Neural cell (in vitro differentiated cells): Measurements from ENCODE around the gene CRMP1. TPM values are rescaled to one million over a fixed set of nuclear protein-coding genes. Genes with fewer than 3 reads are reported as not detected.
A peak's percentile ranks its signal among the peaks of the same experiment; 100 is the strongest.

Source experiments
- H2AFZ ChIP-seq: fragments of 200-600, 300-800 bp; sonication (generic), shearing (Covaris generic); 2 replicates; pipeline ENCODE4 v1.6.0; 2014; ENCODE audit warnings: low read depth, mild to moderate bottlenecking, antibody characterized with exemption, low read length, moderate library complexity
- H3F3A ChIP-seq: fragments of 200-600 bp; shearing (Covaris generic); 2 replicates; pipeline ENCODE4 v1.6.1; 2016; ENCODE audit warnings: mild to moderate bottlenecking, moderate library complexity, mixed read lengths, antibody characterized with exemption, low read length; ENCODE audit not compliant: insufficient read depth, poor library complexity, severe bottlenecking
- H3K27ac ChIP-seq: fragments of 200-600, 300-800 bp; sonication (generic), shearing (Covaris generic); 2 replicates; pipeline ENCODE4 v1.5.1; 2014; ENCODE audit warnings: mild to moderate bottlenecking, low read length, moderate library complexity
- H3K27me3 ChIP-seq: fragments of 300-800, 200-600 bp; sonication (generic), shearing (Covaris generic); 2 replicates; pipeline ENCODE4 v1.6.0; 2014; ENCODE audit warnings: mild to moderate bottlenecking, low read depth, low read length, moderate library complexity; ENCODE audit not compliant: insufficient read depth
- H3K36me3 ChIP-seq: fragments of 300-800, 200-600 bp; sonication (generic), shearing (Covaris generic); 2 replicates; pipeline ENCODE4 v1.5.1; 2014; ENCODE audit warnings: mild to moderate bottlenecking, antibody characterized with exemption, low read length, moderate library complexity; ENCODE audit not compliant: insufficient read depth
- H3K4me2 ChIP-seq: fragments of 300-800, 200-600 bp; sonication (generic), shearing (Covaris generic); 2 replicates; pipeline ENCODE4 v1.6.0; 2014; ENCODE audit warnings: mild to moderate bottlenecking, low read length
- H3K4me3 ChIP-seq: fragments of 300-800, 200-600 bp; sonication (generic), shearing (Covaris generic); 2 replicates; pipeline ENCODE4 v1.5.1; 2014; ENCODE audit warnings: mild to moderate bottlenecking, low read length, moderate library complexity
- H3K79me2 ChIP-seq: fragments of 200-600 bp; shearing (Covaris generic); replicated peaks from 2 replicates; pipeline ENCODE4 v1.6.0; 2014; ENCODE audit warnings: mild to moderate bottlenecking, low read length, moderate library complexity; ENCODE audit not compliant: insufficient read depth
- H3K9ac ChIP-seq: fragments of 300-800, 200-600 bp; sonication (generic), shearing (Covaris generic); 2 replicates; pipeline ENCODE4 v1.6.1; 2016; ENCODE audit warnings: mild to moderate bottlenecking, low read length, mixed read lengths
- H3K9me2 ChIP-seq: fragments of 200-600 bp; shearing (Covaris generic); 2 replicates; pipeline ENCODE4 v1.6.1; 2016; ENCODE audit warnings: mild to moderate bottlenecking, low read length, mixed read lengths; ENCODE audit not compliant: insufficient read depth
- H3K9me3 ChIP-seq: fragments of 200-600, 300-800 bp; sonication (generic), shearing (Covaris generic); 2 replicates; pipeline ENCODE4 v1.6.1; 2016; ENCODE audit warnings: mild to moderate bottlenecking, mixed run types, low read length, moderate library complexity, mixed read lengths
- H4K20me1 ChIP-seq: fragments of 200-600 bp; shearing (Covaris generic); 2 replicates; pipeline ENCODE4 v1.6.1; 2016; ENCODE audit warnings: mild to moderate bottlenecking, mixed run types; ENCODE audit not compliant: insufficient read depth
- EP300 ChIP-seq: fragments of 450-650 bp; conservative IDR thresholded peaks from 2 replicates; pipeline ENCODE4 v1.6.1; 2014; ENCODE audit warnings: antibody characterized with exemption, mild to moderate bottlenecking, moderate library complexity; ENCODE audit not compliant: poor library complexity, severe bottlenecking
- EZH2 ChIP-seq: fragments of 200-600, 300-800 bp; shearing (Covaris generic), sonication (generic); IDR thresholded peaks from 2 replicates; pipeline ENCODE4 v1.6.1; 2014; ENCODE audit warnings: antibody characterized with exemption, low read length, borderline replicate concordance, mild to moderate bottlenecking; ENCODE audit not compliant: insufficient read depth, poor library complexity, severe bottlenecking
- MXI1 ChIP-seq: fragments of 450-650 bp; conservative IDR thresholded peaks from 2 replicates; pipeline ENCODE4 v1.6.1; 2014; ENCODE audit warnings: antibody characterized with exemption, mild to moderate bottlenecking; ENCODE audit not compliant: poor library complexity, severe bottlenecking
- POLR2AphosphoS5 ChIP-seq: IDR thresholded peaks from 2 replicates; pipeline ENCODE4 v1.6.1; 2012
- RAD21 ChIP-seq: fragments of 450-650 bp; conservative IDR thresholded peaks from 2 replicates; pipeline ENCODE4 v1.6.1; 2014; ENCODE audit warnings: antibody characterized with exemption, mild to moderate bottlenecking, moderate library complexity
- SMC3 ChIP-seq: fragments of 450-650 bp; conservative IDR thresholded peaks from 2 replicates; pipeline ENCODE4 v1.6.1; 2014; ENCODE audit warnings: antibody characterized with exemption, mild to moderate bottlenecking, moderate library complexity; ENCODE audit not compliant: poor library complexity
- TAF1 ChIP-seq: IDR thresholded peaks from 2 replicates; pipeline ENCODE4 v1.6.1; 2012; ENCODE audit warnings: low read depth
- polyA plus RNA-seq: library from polyadenylated mRNA; depleted of rRNA; stranded (reverse); fragments of >200 nt; gene quantifications from 2 replicates; pipeline ENCODE4 v1.2.3, GENCODE V29; 2014
- TF ChIP-seq, protein P1 (sequence below): IDR thresholded peaks from 2 replicates; pipeline ENCODE4 v1.6.1; 2012; ENCODE audit warnings: borderline replicate concordance
- TF ChIP-seq, protein P2 (sequence below): fragments of 450-650 bp; IDR thresholded peaks from 2 replicates; pipeline ENCODE4 v1.5.1; 2014; ENCODE audit warnings: antibody characterized with exemption, mild to moderate bottlenecking, moderate library complexity; ENCODE audit not compliant: poor library complexity, severe bottlenecking

The CRMP1 gene
- polyA plus RNA-seq, 1 donor from 2014 or later = 642 TPM

DNA sequence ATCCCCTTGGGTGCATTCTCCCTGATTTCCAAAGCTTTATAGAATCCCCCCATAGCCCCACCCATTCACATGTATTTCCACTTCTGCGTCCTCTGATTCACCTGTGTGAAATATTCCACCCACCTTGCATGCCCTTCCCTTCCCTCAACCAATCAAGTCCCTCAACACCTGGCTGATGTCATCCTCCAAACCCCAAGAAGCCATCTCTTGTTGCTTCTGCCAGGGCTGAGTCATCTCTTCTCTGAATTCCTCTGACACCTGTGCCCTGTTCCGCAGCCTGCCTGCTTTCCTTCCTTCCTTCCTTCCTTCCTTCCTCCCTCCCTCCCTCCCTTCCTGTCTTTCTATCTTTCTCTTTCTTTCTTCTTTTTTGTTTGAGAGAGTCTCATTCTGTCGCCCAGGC is 9.9 kb downstream of the CRMP1 start:
- Histone ChIP-seq H3K4me2 (no peak overlapping the region), H3K27ac (no peak overlapping the region), H2AFZ (no peak overlapping the region), H3F3A (peaks cover 3% of the 10 kb centered on the region), H3K9me2 (no peaks in the 10 kb centered on the region), H4K20me1 (peaks cover 58% of the 10 kb centered on the region), H3K9ac (no peak overlapping the region), H3K36me3 (no peaks in the 10 kb centered on the region), H3K9me3 (no peaks in the 10 kb centered on the region), H3K4me3 (no peak overlapping the region), H3K27me3 (no peaks in the 10 kb centered on the region), H3K79me2 (peaks cover 99% of the 10 kb centered on the region)
- no peak for TF ChIP-seq RAD21

DNA sequence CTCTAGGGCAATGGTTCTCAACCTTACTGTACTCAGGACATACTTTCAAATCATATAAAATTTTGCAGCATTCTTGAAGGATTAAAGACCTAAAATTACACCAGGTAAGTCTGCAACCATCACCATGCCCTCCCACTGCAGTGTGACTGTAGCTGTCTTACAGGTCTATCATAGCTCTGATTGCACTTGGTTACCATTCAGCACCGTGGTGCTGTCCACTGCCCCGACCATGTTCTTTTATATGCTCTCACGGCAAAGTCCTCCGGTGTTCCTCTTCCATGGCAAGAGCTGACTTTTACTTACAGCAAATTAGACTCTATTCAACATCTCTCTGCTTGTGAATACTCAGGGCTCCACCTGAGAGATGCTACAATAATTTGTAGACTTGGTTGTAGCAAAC is 11.5 kb downstream of the CRMP1 start:
- H4K20me1 ChIP-seq = peaks cover 68% of the 10 kb centered on the region
- H3K79me2 ChIP-seq = peaks cover 98% of the 10 kb centered on the region
- H3K4me2 ChIP-seq = no peak overlapping the region

DNA sequence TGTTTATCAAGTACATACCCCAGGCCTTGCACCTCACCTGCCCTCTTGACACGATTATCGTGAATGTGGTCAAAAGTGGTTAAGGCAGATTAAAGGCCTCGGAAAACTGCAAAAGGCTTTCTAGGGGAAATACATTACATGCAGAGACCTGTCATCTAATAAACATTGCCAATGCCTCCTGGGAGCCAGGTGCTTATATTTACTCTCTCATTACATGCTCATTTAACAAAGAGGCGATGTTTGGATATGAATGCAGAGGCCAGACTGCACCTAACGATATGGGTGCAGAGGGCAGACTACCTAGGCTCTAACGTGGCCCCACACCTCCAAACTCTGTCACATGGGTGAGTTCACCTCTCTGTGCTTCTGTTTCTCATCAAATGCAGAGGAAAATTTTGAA is 14.5 kb downstream of the CRMP1 start:
- Histone ChIP-seq H3K27me3 (no peaks in the 10 kb centered on the region), H3K4me2 (no peak overlapping the region), H3F3A (peaks cover 6% of the 10 kb centered on the region), H2AFZ (no peak overlapping the region), H4K20me1 (peaks cover 76% of the 10 kb centered on the region), H3K9me3 (no peaks in the 10 kb centered on the region), H3K9me2 (no peaks in the 10 kb centered on the region), H3K4me3 (peak overlapping the region; percentile 57), H3K9ac (peak overlapping the region; percentile 36), H3K36me3 (no peaks in the 10 kb centered on the region), H3K27ac (peak overlapping the region; percentile 60), H3K79me2 (peaks cover 98% of the 10 kb centered on the region)
- no peak for TF ChIP-seq POLR2AphosphoS5
- TF ChIP-seq EZH2 = no peak
- TF ChIP-seq RAD21 = no peak
- TF ChIP-seq, protein P1, sequence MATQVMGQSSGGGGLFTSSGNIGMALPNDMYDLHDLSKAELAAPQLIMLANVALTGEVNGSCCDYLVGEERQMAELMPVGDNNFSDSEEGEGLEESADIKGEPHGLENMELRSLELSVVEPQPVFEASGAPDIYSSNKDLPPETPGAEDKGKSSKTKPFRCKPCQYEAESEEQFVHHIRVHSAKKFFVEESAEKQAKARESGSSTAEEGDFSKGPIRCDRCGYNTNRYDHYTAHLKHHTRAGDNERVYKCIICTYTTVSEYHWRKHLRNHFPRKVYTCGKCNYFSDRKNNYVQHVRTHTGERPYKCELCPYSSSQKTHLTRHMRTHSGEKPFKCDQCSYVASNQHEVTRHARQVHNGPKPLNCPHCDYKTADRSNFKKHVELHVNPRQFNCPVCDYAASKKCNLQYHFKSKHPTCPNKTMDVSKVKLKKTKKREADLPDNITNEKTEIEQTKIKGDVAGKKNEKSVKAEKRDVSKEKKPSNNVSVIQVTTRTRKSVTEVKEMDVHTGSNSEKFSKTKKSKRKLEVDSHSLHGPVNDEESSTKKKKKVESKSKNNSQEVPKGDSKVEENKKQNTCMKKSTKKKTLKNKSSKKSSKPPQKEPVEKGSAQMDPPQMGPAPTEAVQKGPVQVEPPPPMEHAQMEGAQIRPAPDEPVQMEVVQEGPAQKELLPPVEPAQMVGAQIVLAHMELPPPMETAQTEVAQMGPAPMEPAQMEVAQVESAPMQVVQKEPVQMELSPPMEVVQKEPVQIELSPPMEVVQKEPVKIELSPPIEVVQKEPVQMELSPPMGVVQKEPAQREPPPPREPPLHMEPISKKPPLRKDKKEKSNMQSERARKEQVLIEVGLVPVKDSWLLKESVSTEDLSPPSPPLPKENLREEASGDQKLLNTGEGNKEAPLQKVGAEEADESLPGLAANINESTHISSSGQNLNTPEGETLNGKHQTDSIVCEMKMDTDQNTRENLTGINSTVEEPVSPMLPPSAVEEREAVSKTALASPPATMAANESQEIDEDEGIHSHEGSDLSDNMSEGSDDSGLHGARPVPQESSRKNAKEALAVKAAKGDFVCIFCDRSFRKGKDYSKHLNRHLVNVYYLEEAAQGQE = no peak
- no peak for TF ChIP-seq SMC3
- no peak for TF ChIP-seq TAF1
- no peak for TF ChIP-seq EP300

More for the DNA sequence above, 11.5 kb downstream of the CRMP1 start:
- no peaks in the 10 kb centered on the region for H3K27me3 ChIP-seq
- peaks cover 6% of the 10 kb centered on the region for H3F3A ChIP-seq
- H2AFZ ChIP-seq = no peak overlapping the region
- H3K9me3 ChIP-seq = no peaks in the 10 kb centered on the region
- TF ChIP-seq EZH2 = no peak
- no peak for TF ChIP-seq TAF1
- no peak for TF ChIP-seq EP300
- no peak for TF ChIP-seq RAD21
- TF ChIP-seq, protein P1 = no peak
- no peak for TF ChIP-seq POLR2AphosphoS5
- TF ChIP-seq, protein P2, sequence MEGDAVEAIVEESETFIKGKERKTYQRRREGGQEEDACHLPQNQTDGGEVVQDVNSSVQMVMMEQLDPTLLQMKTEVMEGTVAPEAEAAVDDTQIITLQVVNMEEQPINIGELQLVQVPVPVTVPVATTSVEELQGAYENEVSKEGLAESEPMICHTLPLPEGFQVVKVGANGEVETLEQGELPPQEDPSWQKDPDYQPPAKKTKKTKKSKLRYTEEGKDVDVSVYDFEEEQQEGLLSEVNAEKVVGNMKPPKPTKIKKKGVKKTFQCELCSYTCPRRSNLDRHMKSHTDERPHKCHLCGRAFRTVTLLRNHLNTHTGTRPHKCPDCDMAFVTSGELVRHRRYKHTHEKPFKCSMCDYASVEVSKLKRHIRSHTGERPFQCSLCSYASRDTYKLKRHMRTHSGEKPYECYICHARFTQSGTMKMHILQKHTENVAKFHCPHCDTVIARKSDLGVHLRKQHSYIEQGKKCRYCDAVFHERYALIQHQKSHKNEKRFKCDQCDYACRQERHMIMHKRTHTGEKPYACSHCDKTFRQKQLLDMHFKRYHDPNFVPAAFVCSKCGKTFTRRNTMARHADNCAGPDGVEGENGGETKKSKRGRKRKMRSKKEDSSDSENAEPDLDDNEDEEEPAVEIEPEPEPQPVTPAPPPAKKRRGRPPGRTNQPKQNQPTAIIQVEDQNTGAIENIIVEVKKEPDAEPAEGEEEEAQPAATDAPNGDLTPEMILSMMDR = no peak
- no peak for TF ChIP-seq MXI1
- no peak for TF ChIP-seq SMC3
- H3K36me3 ChIP-seq = no peaks in the 10 kb centered on the region
- no peaks in the 10 kb centered on the region for H3K9me2 ChIP-seq
- no peak overlapping the region for H3K27ac ChIP-seq
- H3K9ac ChIP-seq = no peak overlapping the region
- H3K4me3 ChIP-seq = peak overlapping the region; percentile 30
